Measurements from ENCODE around the gene NPW. TPM values are rescaled to one million over a fixed set of nuclear protein-coding genes. Genes with fewer than 3 reads are reported as not detected.

Gene NPW
- total and polyA plus RNA-seq, 7 experiments from 2014 or later = 0.53 to 1.7 TPM; not detected in 5

GRCh38 chr16:2022723-2023091 lies 3.1 kb downstream of the NPW start:
- CTCF ChIA-PET = interaction anchor here (1.0 to 5.0 kb wide), 5 partner anchors 25 to 132 kb away, joined by 5 to 42 read pairs (median 6); partner anchors contain the start of genes NTHL1 and TSC2

GRCh38 chr16:2023092-2024031 lies 3.8 kb downstream of the NPW start:
- DNase-seq (peak; percentile 88 to 98 (median 93)), ATAC-seq (peak; percentile 99)
- H3K4me1 Mint-ChIP-seq = peaks cover 13 to 30% (median 22%) of the 10 kb centered on the region in 7 donors
- H3K27ac Mint-ChIP-seq = peak overlapping the region; percentile 66 to 95 (median 83)
- Histone ChIP-seq H3K27me3 (ENCODE audit: control insufficient read depth in 2 of 2, insufficient read depth in 2 of 2, low read length in 2 of 2) (peaks cover 0 to 8% of the 10 kb centered on the region in 2 donors), H3K9me3 (ENCODE audit: control insufficient read depth in 2 of 3, low read length in 3 of 3) (no peaks in the 10 kb centered on the region), H3K27ac (ENCODE audit: low read depth, low read length) (peak overlapping the region; percentile 67), H3K36me3 (ENCODE audit: control insufficient read depth in 2 of 3, insufficient read depth in 3 of 3, low read length in 3 of 3) (no peaks in the 10 kb centered on the region), H3K4me1 (ENCODE audit: control insufficient read depth in 2 of 2, insufficient read depth in 2 of 2, low read length in 2 of 2) (peaks cover 14 to 20% of the 10 kb centered on the region in 2 donors), H3K4me3 (ENCODE audit: low read length) (peak overlapping the region; percentile 34)
- ChIA-PET POLR2A (interaction anchor here (0.6 to 4.3 kb wide), 9 partner anchors 8 to 251 kb away, joined by 3 to 32 read pairs (median 4); partner anchors contain the start of genes EME2, MRPS34, NDUFB10 and PKD1), CTCF (interaction anchor here (0.6 to 5.0 kb wide), 4 partner anchors 18 to 128 kb away, joined by 3 to 42 read pairs (median 6); partner anchors contain the start of genes NTHL1 and TSC2)
- H3K4me3 Mint-ChIP-seq = peak overlapping the region; percentile 56 to 83 (median 76)
- intact Hi-C loops (cut with micrococcal nuclease) = loop anchor here (1.0 kb wide), 10 partner anchors 14 to 478 kb away; partner anchors contain the start of genes NTHL1 (in 2 of the 2), TSC2 (in 2 of the 2), ECI1 (in 1 of the 2) and MLST8 (in 1 of the 2)
- peaks cover 7 to 58% (median 15%) of the 10 kb centered on the region in 5 donors for H3K27me3 Mint-ChIP-seq
- no peaks in the 10 kb centered on the region for H3K36me3 Mint-ChIP-seq
- H3K9me3 Mint-ChIP-seq = peaks cover 0 to 5% (median 0%) of the 10 kb centered on the region in 11 donors

More at GRCh38 chr16:2022723-2023091, 3.1 kb downstream of the NPW start:
- no peak overlapping the region for H3K4me3 ChIP-seq (ENCODE audit: low read length)
- peak; percentile 9 for ATAC-seq
- no peaks in the 10 kb centered on the region for H3K9me3 ChIP-seq (ENCODE audit: control insufficient read depth in 2 of 3, low read length in 3 of 3)
- POLR2A ChIA-PET = interaction anchor here (0.6 to 4.3 kb wide), 4 partner anchors 52 to 132 kb away, joined by 3 to 32 read pairs (median 7); partner anchors contain the start of genes PKD1 and TRAF7
- H3K27ac ChIP-seq (ENCODE audit: low read depth, low read length) = no peak overlapping the region
- H3K36me3 Mint-ChIP-seq = no peaks in the 10 kb centered on the region
- peak overlapping the region in 9 of 10 donors; percentile 50 to 83 (median 75) for H3K4me3 Mint-ChIP-seq
- H3K4me1 ChIP-seq (ENCODE audit: control insufficient read depth in 2 of 2, insufficient read depth in 2 of 2, low read length in 2 of 2) = peaks cover 14 to 20% of the 10 kb centered on the region in 2 donors
- H3K27ac Mint-ChIP-seq = peak overlapping the region in 6 of 9 donors; percentile 13 to 83 (median 66)
- peaks cover 0 to 8% of the 10 kb centered on the region in 2 donors for H3K27me3 ChIP-seq (ENCODE audit: control insufficient read depth in 2 of 2, insufficient read depth in 2 of 2, low read length in 2 of 2)
- peaks cover 0 to 5% (median 0%) of the 10 kb centered on the region in 11 donors for H3K9me3 Mint-ChIP-seq
- intact Hi-C loops (cut with micrococcal nuclease) = loop anchor here (1.0 kb wide), 10 partner anchors 13 to 479 kb away; partner anchors contain the start of genes NTHL1 (in 2 of the 2), TSC2 (in 2 of the 2), ECI1 (in 1 of the 2) and MLST8 (in 1 of the 2)
- peaks cover 13 to 26% (median 22%) of the 10 kb centered on the region in 7 donors for H3K4me1 Mint-ChIP-seq
- DNase-seq = peak in 2 of 9 donors; percentile 30 to 45
- H3K36me3 ChIP-seq (ENCODE audit: control insufficient read depth in 2 of 3, insufficient read depth in 3 of 3, low read length in 3 of 3) = no peaks in the 10 kb centered on the region
- peaks cover 7 to 54% (median 15%) of the 10 kb centered on the region in 5 donors for H3K27me3 Mint-ChIP-seq

GRCh38 chr16:2024032-2024420 lies 4.4 kb downstream of the NPW start:
- intact Hi-C loops (cut with micrococcal nuclease) = no loop called here
- ChIA-PET CTCF (interaction anchor here (0.6 to 0.9 kb wide), 4 partner anchors 18 to 131 kb away, joined by 3 read pairs; partner anchors contain the start of gene TRAF7), POLR2A (interaction anchor here (0.6 to 4.3 kb wide), 10 partner anchors 9 to 251 kb away, joined by 3 to 32 read pairs (median 4); partner anchors contain the start of genes EME2, MRPS34, NDUFB10 and RPS2)
- Histone ChIP-seq H3K27ac (ENCODE audit: low read depth, low read length) (no peak overlapping the region), H3K36me3 (ENCODE audit: control insufficient read depth in 2 of 3, insufficient read depth in 3 of 3, low read length in 3 of 3) (no peaks in the 10 kb centered on the region), H3K4me1 (ENCODE audit: control insufficient read depth in 2 of 2, insufficient read depth in 2 of 2, low read length in 2 of 2) (peaks cover 14 to 20% of the 10 kb centered on the region in 2 donors), H3K4me3 (ENCODE audit: low read length) (no peak overlapping the region), H3K9me3 (ENCODE audit: control insufficient read depth in 2 of 3, low read length in 3 of 3) (no peaks in the 10 kb centered on the region), H3K27me3 (ENCODE audit: control insufficient read depth in 2 of 2, insufficient read depth in 2 of 2, low read length in 2 of 2) (peaks cover 0 to 8% of the 10 kb centered on the region in 2 donors)
- DNase-seq = no peak
- Mint-ChIP-seq H3K27ac (peak overlapping the region in 5 of 9 donors; percentile 31 to 95 (median 57)), H3K9me3 (peaks cover 0 to 4% (median 0%) of the 10 kb centered on the region in 11 donors), H3K27me3 (peaks cover 5 to 59% (median 10%) of the 10 kb centered on the region in 5 donors), H3K4me1 (peaks cover 13 to 30% (median 23%) of the 10 kb centered on the region in 7 donors), H3K4me3 (peak overlapping the region in 8 of 10 donors; percentile 25 to 69 (median 53)), H3K36me3 (no peaks in the 10 kb centered on the region)
- ATAC-seq = no peak

GRCh38 chr16:2025251-2025650 lies 5.7 kb downstream of the NPW start:
- Histone ChIP-seq H3K27ac (ENCODE audit: low read depth, low read length) (no peak overlapping the region), H3K36me3 (ENCODE audit: control insufficient read depth in 2 of 3, insufficient read depth in 3 of 3, low read length in 3 of 3) (no peaks in the 10 kb centered on the region), H3K27me3 (ENCODE audit: control insufficient read depth in 2 of 2, insufficient read depth in 2 of 2, low read length in 2 of 2) (peaks cover 0 to 8% of the 10 kb centered on the region in 2 donors), H3K4me3 (ENCODE audit: low read length) (no peak overlapping the region), H3K4me1 (ENCODE audit: control insufficient read depth in 2 of 2, insufficient read depth in 2 of 2, low read length in 2 of 2) (peaks cover 14 to 20% of the 10 kb centered on the region in 2 donors), H3K9me3 (ENCODE audit: control insufficient read depth in 2 of 3, low read length in 3 of 3) (no peaks in the 10 kb centered on the region)
- Mint-ChIP-seq H3K36me3 (no peaks in the 10 kb centered on the region), H3K4me1 (peaks cover 13 to 30% (median 23%) of the 10 kb centered on the region in 7 donors), H3K27me3 (peaks cover 4 to 53% (median 9%) of the 10 kb centered on the region in 5 donors), H3K27ac (no peak overlapping the region), H3K4me3 (peak overlapping the region in 4 of 10 donors; percentile 29 to 83 (median 38)), H3K9me3 (peaks cover 0 to 4% (median 0%) of the 10 kb centered on the region in 11 donors)
- ChIA-PET POLR2A (interaction anchor here (1.5 to 4.3 kb wide), 3 partner anchors 60 to 130 kb away, joined by 4 to 32 read pairs (median 7); partner anchors contain the start of genes RPS2 and TRAF7), CTCF (no interaction called here)
- DNase-seq (no peak), ATAC-seq (no peak)
- intact Hi-C loops (cut with micrococcal nuclease) = no loop called here

GRCh38 chr16:2025878-2026460 lies 6.4 kb downstream of the NPW start:
- Histone ChIP-seq H3K27me3 (ENCODE audit: control insufficient read depth in 2 of 2, insufficient read depth in 2 of 2, low read length in 2 of 2) (peaks cover 0 to 4% of the 10 kb centered on the region in 2 donors), H3K4me3 (ENCODE audit: low read length) (no peak overlapping the region), H3K27ac (ENCODE audit: low read depth, low read length) (peak overlapping the region; percentile 20), H3K4me1 (ENCODE audit: control insufficient read depth in 2 of 2, insufficient read depth in 2 of 2, low read length in 2 of 2) (peaks cover 14 to 20% of the 10 kb centered on the region in 2 donors), H3K9me3 (ENCODE audit: control insufficient read depth in 2 of 3, low read length in 3 of 3) (no peaks in the 10 kb centered on the region), H3K36me3 (ENCODE audit: control insufficient read depth in 2 of 3, insufficient read depth in 3 of 3, low read length in 3 of 3) (no peaks in the 10 kb centered on the region)
- intact Hi-C loops (cut with micrococcal nuclease) = no loop called here
- Mint-ChIP-seq H3K4me1 (peaks cover 13 to 30% (median 23%) of the 10 kb centered on the region in 7 donors), H3K27ac (peak overlapping the region in 1 of 9 donors; percentile 19), H3K4me3 (peak overlapping the region; percentile 12 to 83 (median 47)), H3K9me3 (peaks cover 0 to 4% (median 0%) of the 10 kb centered on the region in 11 donors), H3K27me3 (peaks cover 0 to 46% (median 9%) of the 10 kb centered on the region in 5 donors), H3K36me3 (no peaks in the 10 kb centered on the region)
- DNase-seq (no peak), ATAC-seq (no peak)
- ChIA-PET POLR2A (interaction anchor here (1.9 to 4.3 kb wide), 3 partner anchors 22 to 129 kb away, joined by 4 to 32 read pairs (median 7); partner anchors contain the start of genes NTHL1, TRAF7 and TSC2), CTCF (no interaction called here)
